K562 (cell line): Measurements from ENCODE around the gene HSD17B8. TPM values are rescaled to one million over a fixed set of nuclear protein-coding genes. Genes with fewer than 3 reads are reported as not detected.

Experiments used
- CSDE1 ChIP-seq, 2 experiments: fragments of 450-650 bp; IDR thresholded peaks; 2 replicates each; pipeline ENCODE4 v1.6.1; 2016; ENCODE audit warnings: mild to moderate bottlenecking in 1 of 2
- ELF1 ChIP-seq: fragments of 200-800 bp; sonication (Bioruptor generic); IDR thresholded peaks from 2 replicates; pipeline ENCODE4 v1.6.1; 2016; ENCODE audit warnings: missing genetic modification characterization, missing compliant biosample characterization
- EP400 ChIP-seq: fragments of 450-650 bp; IDR thresholded peaks from 2 replicates; pipeline ENCODE4 v1.6.1; 2017; ENCODE audit warnings: antibody characterized with exemption, mild to moderate bottlenecking, moderate library complexity
- EZH2 ChIP-seq: IDR thresholded peaks from 2 replicates; pipeline ENCODE4 v1.6.1; 2012; ENCODE audit warnings: low read depth, mild to moderate bottlenecking, inconsistent platforms, low read length, borderline replicate concordance
- MCM3 ChIP-seq: fragments of 450-650 bp; IDR thresholded peaks from 2 replicates; pipeline ENCODE4 v1.6.1; 2016
- MTA3 ChIP-seq: fragments of 450-650 bp; formaldehyde crosslinking; IDR thresholded peaks from 2 replicates; pipeline ENCODE4 v1.6.1; 2017; ENCODE audit warnings: mild to moderate bottlenecking, borderline replicate concordance
- MYNN ChIP-seq, 2 experiments: sonication (generic); formaldehyde crosslinking in 1 of 2; IDR thresholded peaks; 2 replicates each; pipeline versions ENCODE4 v1.5.0 to v1.6.1; 2016 to 2020; ENCODE audit warnings: antibody characterized with exemption in 1 of 2, missing genetic modification reagents in 1 of 2
- NFATC3 ChIP-seq: fragments of 450-650 bp; IDR thresholded peaks from 2 replicates; pipeline ENCODE4 v1.6.1; 2017; ENCODE audit warnings: mild to moderate bottlenecking
- NUFIP1 ChIP-seq: fragments of 450-650 bp; IDR thresholded peaks from 2 replicates; pipeline ENCODE4 v1.6.1; 2018; ENCODE audit not compliant: partially characterized antibody
- PHB ChIP-seq: fragments of 250-450 bp; sonication (Bioruptor Pico); IDR thresholded peaks from 2 replicates; pipeline ENCODE4 v1.5.0; 2021
- PKNOX1 ChIP-seq: fragments of 450-650 bp; IDR thresholded peaks from 2 replicates; pipeline ENCODE4 v1.6.1; 2016
- POLR2A ChIP-seq: fragments of 450-650 bp; conservative IDR thresholded peaks from 2 replicates; pipeline ENCODE4 v1.6.1; 2016
- POLR2AphosphoS5 ChIP-seq: IDR thresholded peaks from 2 replicates; pipeline ENCODE4 v1.6.1; 2011; ENCODE audit warnings: mild to moderate bottlenecking, low read depth, low read length, moderate library complexity; ENCODE audit not compliant: control insufficient read depth, insufficient read depth
- POLR2B ChIP-seq: fragments of 450-650 bp; IDR thresholded peaks from 2 replicates; pipeline ENCODE4 v1.6.1; 2018; ENCODE audit warnings: low read depth; ENCODE audit not compliant: partially characterized antibody
- RAD51 ChIP-seq: fragments of 450-650 bp; IDR thresholded peaks from 2 replicates; pipeline ENCODE4 v1.7.1; 2016; ENCODE audit warnings: low read depth, mild to moderate bottlenecking, borderline replicate concordance
- RBM15 ChIP-seq: fragments of 200-400 bp; formaldehyde crosslinking; IDR thresholded peaks from 2 replicates; pipeline ENCODE4 v1.6.1; 2018; ENCODE audit warnings: mild to moderate bottlenecking, low read length, moderate library complexity; ENCODE audit not compliant: insufficient read depth
- RFX7 ChIP-seq: fragments of 250-450 bp; sonication (Bioruptor Pico); IDR thresholded peaks from 2 replicates; pipeline ENCODE4 v1.5.1; 2021; ENCODE audit warnings: mild to moderate bottlenecking
- SIN3A ChIP-seq, 2 experiments: fragments of 150-350 bp in 1 of 2; IDR thresholded peaks; 2 replicates each; pipeline ENCODE4 v1.6.1; 2011 to 2016; ENCODE audit warnings: borderline replicate concordance in 2 of 2, low read depth in 2 of 2, low read length in 2 of 2, mild to moderate bottlenecking in 2 of 2, moderate library complexity in 2 of 2; ENCODE audit not compliant: control insufficient read depth in 1 of 2
- SMARCA4 ChIP-seq: fragments of 450-650 bp; IDR thresholded peaks from 2 replicates; pipeline ENCODE4 v1.6.1; 2016
- SMARCB1 ChIP-seq: IDR thresholded peaks from 2 replicates; pipeline ENCODE4 v1.6.1; 2011; ENCODE audit warnings: improper control_type of control experiment, low read depth; ENCODE audit not compliant: insufficient read length
- U2AF2 ChIP-seq: fragments of 200-400 bp; formaldehyde crosslinking; optimal IDR thresholded peaks from 2 replicates; pipeline ENCODE3; 2017; ENCODE audit warnings: low read depth, mild to moderate bottlenecking, low read length
- ZBTB11 ChIP-seq, 3 experiments: fragments of 200-800 bp in 1 of 3; fragments of 250-450 bp in 1 of 3; fragments of 450-650 bp in 1 of 3; sonication (Bioruptor Pico) in 1 of 3; sonication (Bioruptor generic) in 1 of 3; formaldehyde crosslinking in 1 of 3; IDR thresholded peaks; 2 replicates each; pipeline versions ENCODE4 v1.6.1 to v1.8.0; 2016 to 2022; ENCODE audit warnings: mild to moderate bottlenecking in 2 of 3, missing genetic modification characterization in 2 of 3, missing compliant biosample characterization in 1 of 3, moderate library complexity in 1 of 3
- ZC3H11A ChIP-seq: IDR thresholded peaks from 2 replicates; pipeline ENCODE4 v1.6.1; 2012; ENCODE audit warnings: low read depth, low read length, improper control_type of control experiment
- ZNF134 ChIP-seq: fragments of 250-450 bp; sonication (Bioruptor Pico); conservative IDR thresholded peaks from 2 replicates; pipeline ENCODE4 v1.4.0; 2020
- ZNF24 ChIP-seq: fragments of 450-650 bp; IDR thresholded peaks from 2 replicates; pipeline ENCODE4 v1.6.1; 2016
- ZNF696 ChIP-seq: fragments of 250-450 bp; sonication (Bioruptor Pico); conservative IDR thresholded peaks from 2 replicates; pipeline ENCODE4 v1.4.0; 2020; ENCODE audit warnings: mild to moderate bottlenecking, moderate library complexity
- polyA plus RNA-seq, 8 experiments: library from polyadenylated mRNA; depleted of rRNA in 4 of 8; stranded (reverse) in 5 of 8; unstranded in 3 of 8; fragments of >200 nt; fragmentation: Nextera tagmentation in 2 of 8; fragmentation: Illumina TruSeq in 1 of 8; extraction: Ambion mirVana in 2 of 8; extraction: Trizol in 1 of 8; gene quantifications; 2 replicates each; pipeline versions ENCODE4 v1.2.1 to v1.2.3, GENCODE V29; 2011 to 2014; ENCODE audit warnings: inconsistent platforms in 1 of 8, missing spikeins in 1 of 8
- total RNA-seq, 7 experiments: library from RNA; depleted of rRNA in 6 of 7; stranded (reverse); fragments of >200 nt in 6 of 7; fragmentation: Illumina TruSeq in 2 of 7; extraction: Trizol in 2 of 7; gene quantifications; 2 replicates each; pipeline versions ENCODE4 v1.2.1 to v1.2.3, GENCODE V29; 2011 to 2021; ENCODE audit warnings: low replicate concordance in 1 of 7

The HSD17B8 gene
- total and polyA plus RNA-seq, 9 of the 15 experiments (the other 6 are each of a cell fraction or from before 2014, with no cell fraction given) = 3.7 to 35.2 (median 14.2) TPM

- TF ChIP-seq PHB (CRISPR knock-in tag) (peak; percentile 98), MYNN (IDR thresholded peaks at IDR 0.05) (peak; percentile 81), MYNN (CRISPR knock-in tag; IDR thresholded peaks at IDR 0.05) (no peak), ZNF696 (no peak), MTA3 (peak; percentile 63; the same call in 1 of the 2 replicates), RBM15 (no peak), MCM3 (no peak), ELF1 (tag) (no peak), SMARCA4 (no peak), NFATC3 (no peak), NUFIP1 (no peak), POLR2B (peak; percentile 86), ZC3H11A (no peak), ZNF24 (no peak), SIN3A (IDR thresholded peaks at IDR 0.05; ENCODE audit: borderline replicate concordance in 2 of 2, control insufficient read depth in 1 of 2, low read depth in 2 of 2, low read length in 2 of 2) (peak; percentile 30 to 31; a peak in 2 of 4 replicates), EZH2 (no peak), SMARCB1 (no peak), RAD51 (no peak), ZNF134 (CRISPR knock-in tag) (no peak), EP400 (peak; percentile 45; the same call in 1 of the 2 replicates), POLR2A (peak; percentile 84), RFX7 (peak; percentile 77; the same call in 1 of the 2 replicates), POLR2AphosphoS5 (peak; percentile 84; the same call in 1 of the 2 replicates), ZBTB11 (CRISPR knock-in tag; IDR thresholded peaks at IDR 0.05) (no peak), PKNOX1 (peak; percentile 61), CSDE1 (IDR thresholded peaks at IDR 0.05) (no peak), U2AF2 (no peak)
Measured at GRCh38 chr6:33204415-33205190, at the start of gene HSD17B8 (continued).
